Jurkat, Clone E6-1 (cell line): ENCODE measurements around the gene AP3S1.

Experiments used
- DNase-seq: peaks from one replicate; pipeline ENCODE4 v3.0.0-alpha.2; 2011; ENCODE audit warnings: low read depth, low spot score
- H3K4me3 ChIP-seq: 2 replicates; pipeline ENCODE4 v1.5.1; 2011; ENCODE audit warnings: mild to moderate bottlenecking, low read length, control low read depth, moderate library complexity

AP3S1 gene

GRCh38 chr5:115962565-115963402 is 121.0 kb downstream of the AP3S1 start:
- no peak for DNase-seq
- no peak overlapping the region for H3K4me3 ChIP-seq

DNA sequence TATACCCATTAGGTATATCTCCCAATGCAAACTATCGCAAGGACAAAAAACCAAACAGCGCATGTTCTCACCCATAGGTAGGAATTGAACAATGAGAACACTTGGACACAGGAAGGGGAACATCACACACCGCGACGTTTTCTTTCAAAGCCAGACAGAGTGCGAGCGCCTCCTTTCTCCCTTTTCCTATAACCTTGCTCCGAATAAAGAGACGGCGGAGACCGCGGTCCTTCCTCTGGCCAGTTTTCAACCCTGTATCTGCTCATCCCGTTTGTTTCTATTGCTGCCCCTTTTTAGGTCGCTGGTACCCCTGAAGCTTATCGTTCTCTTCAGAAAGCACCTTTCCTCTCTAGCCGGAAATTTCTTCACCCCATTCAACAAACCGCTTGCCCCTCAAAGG is 121.8 kb downstream of the AP3S1 start:
- no peak for DNase-seq
- no peak overlapping the region for H3K4me3 ChIP-seq
